ENCODE results near the gene PTPN22.

Gene PTPN22

GRCh38 chr1:113802367-113803007 is 69.0 kb downstream of the PTPN22 start:
- no peak for DNase-seq (ENCODE audit: low spot score)

DNA sequence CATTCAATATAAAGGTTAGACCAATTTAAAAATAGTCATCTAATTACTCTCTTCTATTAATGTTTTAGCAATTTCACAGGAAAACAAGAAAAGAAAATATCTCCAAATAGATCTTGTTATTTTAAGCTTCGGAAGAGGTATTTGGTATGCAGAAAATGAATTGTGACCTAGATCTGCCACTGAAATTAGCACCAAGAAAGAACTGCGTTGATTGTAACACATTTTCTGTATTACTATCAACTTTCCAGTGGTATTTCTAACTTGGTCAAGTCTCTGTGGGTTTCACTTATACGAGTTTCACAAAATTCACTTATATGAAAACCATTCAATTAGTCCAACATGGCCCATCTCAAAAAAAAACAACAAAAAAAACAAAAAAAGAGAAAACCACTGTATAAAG is 71.0 kb downstream of the PTPN22 start:
- no peak for DNase-seq (ENCODE audit: low spot score)

DNA sequence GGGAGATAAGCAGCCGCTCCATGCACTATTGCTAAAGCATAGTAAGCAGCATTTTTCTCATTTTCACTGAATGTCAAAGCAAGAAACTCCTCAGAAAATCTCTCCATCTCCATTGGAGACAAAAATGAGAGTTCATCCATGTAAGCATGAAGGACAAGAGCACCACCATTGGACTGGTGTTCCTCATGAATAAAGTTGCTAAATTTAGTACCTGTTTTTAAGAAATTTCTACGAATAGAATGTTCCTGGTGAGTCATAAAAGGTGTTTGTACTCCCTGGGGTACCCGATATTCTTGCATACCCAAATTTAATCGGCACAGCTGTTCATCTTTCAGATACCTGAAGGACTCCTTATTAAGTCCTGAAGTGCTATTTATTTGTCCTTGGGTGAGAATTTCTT is 74.0 kb downstream of the PTPN22 start:
- no peak for DNase-seq (ENCODE audit: low spot score)

DNA sequence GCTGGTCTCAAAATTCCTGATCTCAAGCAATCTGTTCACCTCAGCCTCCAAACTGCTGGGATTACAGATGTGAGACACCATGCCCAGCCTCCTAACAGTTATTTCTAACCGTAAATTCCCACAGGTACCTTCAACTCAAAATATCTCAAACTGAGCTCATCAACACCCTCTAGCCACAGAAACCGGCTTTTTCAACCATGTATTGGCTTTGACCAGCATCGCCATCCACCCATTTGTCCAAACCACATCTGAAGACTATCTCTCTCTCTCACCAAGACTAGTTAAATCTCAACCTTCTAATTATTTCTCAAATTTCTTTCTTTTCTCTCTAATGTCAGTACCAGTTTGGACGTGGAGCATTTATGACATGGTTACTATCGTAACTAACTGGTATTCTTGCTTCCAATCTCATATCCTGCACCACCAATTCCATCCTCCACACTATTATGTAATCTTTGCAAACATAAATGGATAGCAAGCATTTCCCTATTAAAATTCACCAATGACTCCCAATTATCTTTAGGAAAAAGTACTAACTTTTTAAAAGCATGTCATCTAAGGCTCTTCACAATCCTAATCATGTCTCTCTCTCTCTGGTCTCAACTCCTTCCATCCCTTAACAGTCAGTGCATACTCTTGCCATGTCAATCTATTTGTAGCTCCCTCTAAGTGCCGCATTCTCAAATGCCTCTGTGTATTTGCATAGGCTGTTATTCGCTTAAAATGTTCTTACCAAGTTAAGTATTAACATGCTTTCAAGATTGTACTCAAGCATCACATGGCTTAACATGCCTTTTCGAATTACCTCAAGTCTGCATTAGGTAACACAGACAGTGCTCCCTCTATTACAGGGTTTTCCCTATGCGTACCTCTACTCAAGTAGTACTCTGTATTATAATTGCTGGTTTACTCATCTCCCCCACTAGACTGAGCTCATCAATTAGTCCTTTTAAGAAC is 77.4 kb downstream of the PTPN22 start:
- DNase-seq (ENCODE audit: low spot score) = no peak

DNA sequence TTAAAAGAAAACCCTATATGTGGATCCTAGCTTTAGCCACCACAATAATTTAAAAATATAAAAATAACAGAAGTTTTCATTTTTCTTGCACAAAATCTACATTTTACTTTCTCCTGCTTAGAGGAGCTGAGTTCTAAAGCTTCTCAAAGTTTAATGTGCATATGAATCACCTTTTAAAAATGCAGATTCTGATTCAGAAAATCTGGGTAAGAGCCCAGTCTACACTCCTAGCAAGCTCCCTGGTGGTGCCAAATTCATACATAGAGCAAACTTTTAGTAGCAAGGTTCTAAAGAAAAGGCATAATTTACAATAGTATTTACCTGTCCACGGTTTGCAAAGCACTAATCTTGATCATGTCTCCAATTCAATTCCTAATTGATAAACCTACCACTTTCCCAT is 78.5 kb downstream of the PTPN22 start:
- no peak for DNase-seq (ENCODE audit: low spot score)

- no peak for DNase-seq (ENCODE audit: low spot score)
Observed at GRCh38 chr1:113792471-113792870, 79.0 kb downstream of the PTPN22 start.

DNA sequence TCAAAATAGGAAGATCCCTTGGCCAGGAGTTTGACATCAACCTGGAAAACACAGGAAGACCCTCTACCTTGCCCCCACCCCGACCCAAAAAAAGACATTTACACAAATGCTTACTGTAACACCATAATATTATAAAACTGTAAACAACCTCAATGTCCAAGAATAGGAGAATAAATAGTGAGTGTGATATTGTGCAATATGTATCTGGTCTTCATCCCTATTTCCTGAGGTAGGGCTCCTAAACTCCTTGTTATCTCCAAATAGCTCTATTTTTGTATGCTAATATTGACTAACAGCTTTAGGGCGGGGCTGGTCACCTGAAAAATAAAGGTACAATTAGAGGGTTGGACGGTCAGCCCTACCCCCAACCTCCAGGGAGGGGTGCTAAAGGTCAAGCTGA is 82.7 kb downstream of the PTPN22 start:
- no peak for DNase-seq (ENCODE audit: low spot score)

DNA sequence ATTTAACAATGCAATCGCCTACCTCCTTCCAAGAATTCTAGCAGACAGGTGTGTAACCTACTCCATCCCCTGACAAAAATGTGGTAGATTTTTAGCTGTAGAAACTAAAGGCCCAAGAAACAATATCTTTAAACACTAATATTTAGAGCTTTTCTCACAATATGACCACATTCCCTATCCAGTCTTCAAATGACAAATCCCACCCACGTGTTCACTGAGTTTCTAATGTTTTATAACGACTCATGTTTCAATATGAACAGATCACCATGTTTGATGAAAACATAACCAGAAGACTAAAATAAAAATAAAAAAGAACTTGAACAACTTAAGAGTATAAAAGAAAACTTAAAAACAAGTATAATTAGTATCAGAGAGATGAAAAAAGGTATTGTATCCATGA is 83.8 kb downstream of the PTPN22 start:
- DNase-seq (ENCODE audit: low spot score) = no peak

DNA sequence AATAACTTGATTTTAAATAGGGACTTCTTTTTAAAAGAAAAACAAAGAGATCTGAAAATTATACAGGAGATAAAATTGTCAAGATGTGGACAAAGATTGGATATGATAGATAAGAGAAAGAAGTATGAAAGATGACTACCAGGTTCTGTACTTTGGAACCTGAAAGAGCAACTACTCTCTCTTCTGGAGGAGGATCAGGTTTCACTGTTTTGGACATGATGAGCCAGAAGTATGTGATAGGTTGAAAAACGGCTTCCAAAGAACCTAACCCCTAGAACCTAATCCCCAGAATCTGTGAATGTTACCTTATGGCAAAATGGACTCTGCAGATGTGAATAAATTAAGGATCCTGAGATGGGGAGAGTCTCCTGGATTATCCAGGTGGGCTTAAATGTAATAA is 85.4 kb downstream of the PTPN22 start:
- no peak for DNase-seq (ENCODE audit: low spot score)

GRCh38 chr1:113784104-113784779 is 87.3 kb downstream of the PTPN22 start:
- DNase-seq (ENCODE audit: low spot score) = peak; percentile 80

- peak; percentile 69 for DNase-seq (ENCODE audit: low spot score)
Observed at GRCh38 chr1:113783254-113784103, 88.0 kb downstream of the PTPN22 start.

GRCh38 chr1:113782406-113782805 is 89.1 kb downstream of the PTPN22 start:
- DNase-seq (ENCODE audit: low spot score) = no peak

DNA sequence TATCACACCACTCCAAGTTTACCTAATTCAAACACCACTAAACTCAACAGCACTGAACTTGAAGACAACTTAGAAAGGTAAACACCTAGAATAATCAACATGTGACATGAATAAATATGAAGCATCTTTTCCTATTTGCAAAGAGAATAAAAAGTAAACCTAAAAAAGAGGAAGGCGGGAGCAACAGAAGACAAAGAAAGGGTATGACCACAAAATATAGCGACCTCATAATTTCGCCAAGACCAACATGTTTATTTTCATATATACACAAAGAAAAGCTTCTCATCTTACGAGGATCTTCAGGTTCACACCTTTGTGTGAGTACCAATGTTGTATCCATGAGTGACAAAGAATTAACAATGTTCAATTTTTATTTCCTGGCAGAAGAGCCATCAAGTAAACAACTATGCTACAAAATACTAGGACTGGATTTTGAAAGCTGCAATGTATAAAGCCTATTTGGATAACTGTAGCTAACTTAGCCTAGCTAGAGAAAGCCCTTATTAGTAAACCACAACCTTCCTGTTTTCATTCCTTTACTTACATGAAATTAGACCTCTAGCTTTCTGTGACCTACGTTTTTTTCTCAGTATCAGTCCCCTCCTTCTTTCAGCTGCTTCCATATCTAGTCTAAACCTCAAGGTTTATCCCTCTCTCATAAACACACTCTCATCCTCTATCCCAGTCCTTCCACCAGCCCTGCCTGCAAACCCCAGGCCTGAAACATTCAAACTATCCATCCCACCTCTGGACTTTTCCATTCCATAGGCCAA is 91.0 kb downstream of the PTPN22 start:
- DNase-seq (ENCODE audit: low spot score) = peak; percentile 40

GRCh38 chr1:113779542-113779941 is 92.0 kb downstream of the PTPN22 start:
- no peak for DNase-seq (ENCODE audit: low spot score)

DNA sequence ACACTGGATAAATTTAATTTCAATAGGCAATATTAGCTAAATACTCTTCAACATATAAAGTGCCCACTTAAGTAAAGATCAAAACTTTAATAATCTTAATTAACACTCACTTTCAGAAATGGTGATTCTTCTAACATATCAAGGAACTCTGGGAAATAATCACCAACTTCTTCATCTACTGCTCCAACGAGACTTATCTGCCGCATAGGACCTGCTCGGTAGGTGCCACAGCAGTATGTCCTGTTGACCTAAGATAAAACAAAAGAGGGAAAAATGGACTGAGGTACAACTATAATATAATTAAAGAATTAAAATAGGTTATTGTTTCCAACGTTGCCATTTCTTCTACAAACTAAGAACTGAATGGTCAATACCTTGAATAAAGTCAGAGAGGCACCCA is 94.0 kb downstream of the PTPN22 start:
- no peak for DNase-seq (ENCODE audit: low spot score)

DNA sequence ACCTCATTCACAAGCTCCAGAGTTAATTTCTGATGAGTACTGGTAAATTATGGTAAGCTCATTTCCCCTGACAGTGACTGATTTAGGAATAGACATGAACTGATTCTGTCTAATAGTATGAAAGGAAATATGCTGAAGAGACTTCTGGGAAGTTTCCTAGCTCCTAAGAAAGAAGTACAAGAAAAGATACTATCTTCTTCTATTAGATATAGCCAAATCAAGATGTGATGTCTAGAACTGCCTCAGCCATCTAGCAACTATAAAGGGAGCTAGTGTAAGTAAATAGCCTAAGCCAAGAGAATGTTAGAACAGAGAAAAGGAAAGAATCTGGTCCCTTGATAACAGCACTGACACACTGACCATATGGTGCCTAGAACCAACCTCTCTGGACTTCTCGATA is 101.5 kb downstream of the PTPN22 start:
- DNase-seq (ENCODE audit: low spot score) = no peak

- no peak for DNase-seq (ENCODE audit: low spot score)
Observed at GRCh38 chr1:113769601-113769970, 101.9 kb downstream of the PTPN22 start.

- DNase-seq (ENCODE audit: low spot score) = no peak
Observed at GRCh38 chr1:113768916-113769600, 102.5 kb downstream of the PTPN22 start.

- no peak for DNase-seq (ENCODE audit: low spot score)
Observed at GRCh38 chr1:113765306-113766230, 105.9 kb downstream of the PTPN22 start.

Data from CD4-positive, alpha-beta T cell treated with Interleukin-15 for 4 hours (primary cell).